ENCODE results near the gene DDA1. TPM values are rescaled to one million over a fixed set of nuclear protein-coding genes. Genes with fewer than 3 reads are reported as not detected.

Gene DDA1
- total and polyA plus RNA-seq, 9 donors: 18.6 to 42.2 (median 36.4) TPM

DNA sequence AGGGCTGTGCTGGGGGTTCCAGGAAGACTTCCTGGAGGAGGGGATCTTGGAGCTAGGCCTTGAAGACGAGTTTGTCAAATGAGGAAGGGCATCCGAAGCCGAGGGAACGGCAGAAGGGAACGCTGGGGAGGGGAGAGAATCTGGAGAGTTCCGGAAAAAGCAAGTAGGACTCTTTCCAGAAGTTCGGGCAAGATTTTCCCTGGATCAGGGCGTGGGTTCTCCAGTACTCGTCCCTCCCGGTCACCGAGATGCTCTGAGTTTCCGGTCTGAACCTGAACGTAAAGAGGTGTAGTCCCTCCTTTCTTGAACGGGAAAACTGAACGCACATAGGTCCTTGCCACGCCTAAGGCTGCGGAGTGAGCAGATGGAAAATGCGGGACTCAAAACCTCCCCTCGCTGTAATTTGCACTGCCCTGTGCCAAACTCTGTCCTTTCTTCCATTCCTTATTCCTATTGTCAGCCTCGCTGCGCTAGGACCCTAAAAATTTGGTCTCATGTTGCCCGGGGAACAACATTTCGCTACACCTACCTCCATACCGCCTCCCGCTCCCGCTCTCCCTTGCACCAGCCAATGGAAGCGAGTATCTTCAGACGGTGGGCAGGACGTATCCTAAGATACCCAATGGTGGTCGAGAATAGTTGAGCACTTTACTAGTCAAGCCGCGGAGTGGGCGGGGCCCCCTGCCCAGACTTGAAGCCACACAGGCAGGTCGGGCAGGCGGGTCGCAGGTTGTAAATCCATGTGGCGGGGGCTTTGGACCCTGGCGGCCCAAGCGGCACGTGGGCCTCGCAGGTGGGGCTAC lies 27.7 kb downstream of the DDA1 start, which contains the start of gene GTPBP3:
Gene GTPBP3, plus strand, starts transcription at position 682 of the 803 bp plus-strand sequence. Its CDS starts 59 bp downstream, at position 741.
- Histone ChIP-seq H3K4me1 (ENCODE audit: control insufficient read depth, insufficient read depth, low read length) (peaks cover 35% of the 10 kb centered on the region), H3K9me3 (replicated peaks; ENCODE audit: control insufficient read depth, low read depth, low read length) (no peaks in the 10 kb centered on the region), H3K36me3 (ENCODE audit: control insufficient read depth, insufficient read depth, low read length) (peaks cover 20% of the 10 kb centered on the region), H3K27me3 (ENCODE audit: control insufficient read depth, insufficient read depth, low read length) (no peaks in the 10 kb centered on the region), H3K27ac (ENCODE audit: low read length) (peak within 1 kb of the TSS; percentile 99), H3K4me3 (ENCODE audit: low read length) (peak within 1 kb of the TSS; percentile 73)
- DNase-seq: peak; percentile 100
- under 1% methylated on average over 38 of the region's 41 CpGs for WGBS (ENCODE audit: insufficient coverage)

- peak overlapping the region; percentile 67 for H3K27ac ChIP-seq (ENCODE audit: low read length)
- 5% methylated on average over 50 of the region's 50 CpGs for WGBS (ENCODE audit: insufficient coverage)
- H3K4me1 ChIP-seq (ENCODE audit: control insufficient read depth, insufficient read depth, low read length): peaks cover 35% of the 10 kb centered on the region
- peaks cover 16% of the 10 kb centered on the region for H3K36me3 ChIP-seq (ENCODE audit: control insufficient read depth, insufficient read depth, low read length)
- H3K9me3 ChIP-seq (replicated peaks; ENCODE audit: control insufficient read depth, low read depth, low read length): no peaks in the 10 kb centered on the region
- no peaks in the 10 kb centered on the region for H3K27me3 ChIP-seq (ENCODE audit: control insufficient read depth, insufficient read depth, low read length)
- no peak for DNase-seq
- peak overlapping the region; percentile 73 for H3K4me3 ChIP-seq (ENCODE audit: low read length)
Observed at GRCh38 chr19:17337675-17338432, 28.5 kb downstream of the DDA1 start.

- Histone ChIP-seq H3K9me3 (replicated peaks; ENCODE audit: control insufficient read depth, low read depth, low read length) (no peaks in the 10 kb centered on the region), H3K36me3 (ENCODE audit: control insufficient read depth, insufficient read depth, low read length) (peaks cover 13% of the 10 kb centered on the region), H3K27ac (ENCODE audit: low read length) (no peak overlapping the region), H3K27me3 (ENCODE audit: control insufficient read depth, insufficient read depth, low read length) (no peaks in the 10 kb centered on the region), H3K4me1 (ENCODE audit: control insufficient read depth, insufficient read depth, low read length) (peaks cover 35% of the 10 kb centered on the region), H3K4me3 (ENCODE audit: low read length) (peak overlapping the region; percentile 73)
- no peak for DNase-seq
- 79% methylated on average over 11 of the region's 30 CpGs for WGBS (ENCODE audit: insufficient coverage)
Observed at GRCh38 chr19:17338433-17339078, 29.2 kb downstream of the DDA1 start.

DNA sequence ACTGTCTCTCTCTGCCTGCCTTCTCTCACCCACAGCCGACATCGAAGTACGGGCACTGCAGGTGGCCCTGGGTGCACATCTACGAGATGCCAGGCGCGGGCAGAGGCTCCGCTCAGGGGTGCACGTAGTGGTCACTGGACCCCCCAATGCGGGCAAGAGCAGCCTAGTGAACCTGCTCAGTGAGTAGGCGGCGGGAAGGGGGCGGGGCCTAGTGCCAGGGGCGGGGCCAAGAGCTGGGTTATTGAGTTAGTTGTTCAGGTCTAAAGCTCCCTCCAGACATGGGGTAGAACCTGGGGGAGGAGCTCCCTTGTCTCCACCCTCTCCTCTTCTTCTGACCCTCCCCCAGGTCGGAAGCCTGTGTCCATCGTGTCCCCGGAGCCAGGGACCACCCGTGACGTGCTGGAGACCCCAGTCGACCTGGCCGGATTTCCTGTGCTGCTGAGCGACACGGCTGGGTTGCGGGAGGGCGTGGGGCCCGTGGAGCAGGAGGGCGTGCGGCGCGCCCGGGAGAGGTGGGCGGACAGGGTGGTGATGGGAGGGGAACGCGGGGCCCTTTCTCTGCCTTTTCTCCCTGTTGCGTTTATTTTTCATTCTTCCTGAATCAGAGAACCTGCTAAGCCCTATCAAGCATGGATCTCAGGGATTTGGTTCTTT lies 29.9 kb downstream of the DDA1 start:
- peaks cover 13% of the 10 kb centered on the region for H3K36me3 ChIP-seq (ENCODE audit: control insufficient read depth, insufficient read depth, low read length)
- H3K4me3 ChIP-seq (ENCODE audit: low read length): no peak overlapping the region
- H3K27me3 ChIP-seq (ENCODE audit: control insufficient read depth, insufficient read depth, low read length): no peaks in the 10 kb centered on the region
- no peak overlapping the region for H3K27ac ChIP-seq (ENCODE audit: low read length)
- 84% methylated on average over 16 of the region's 34 CpGs for WGBS (ENCODE audit: insufficient coverage)
- DNase-seq: no peak
- H3K4me1 ChIP-seq (ENCODE audit: control insufficient read depth, insufficient read depth, low read length): peaks cover 30% of the 10 kb centered on the region
- H3K9me3 ChIP-seq (replicated peaks; ENCODE audit: control insufficient read depth, low read depth, low read length): no peaks in the 10 kb centered on the region

DNA sequence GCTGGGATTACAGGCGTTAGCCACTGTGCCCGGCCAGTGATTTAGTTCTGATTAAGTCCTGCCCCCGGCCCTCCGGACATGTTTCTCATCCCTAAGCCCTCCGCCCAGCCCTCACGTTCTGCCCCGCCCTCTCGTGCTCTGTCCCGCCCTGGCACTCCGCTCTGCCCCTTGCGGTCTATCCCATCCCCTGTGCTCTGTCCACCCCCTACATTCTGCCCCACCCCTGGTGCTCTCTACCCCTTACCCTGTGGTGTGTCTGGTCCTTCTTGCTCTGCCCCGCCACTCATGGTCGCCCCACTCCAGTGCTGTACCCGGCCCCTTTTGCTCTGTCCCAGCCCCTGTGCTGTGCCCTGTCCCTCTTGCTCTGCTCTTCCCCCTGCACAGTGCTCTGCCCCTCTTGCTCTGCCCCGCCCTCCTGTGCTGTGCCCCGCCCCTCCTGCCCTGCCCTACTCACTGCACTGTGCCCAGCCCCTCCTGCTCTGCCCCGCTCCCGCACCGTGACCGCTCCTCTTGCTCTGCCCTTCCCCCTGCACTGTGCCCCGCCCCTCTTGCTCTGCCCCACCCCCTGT lies 31.0 kb downstream of the DDA1 start:
- Histone ChIP-seq H3K36me3 (ENCODE audit: control insufficient read depth, insufficient read depth, low read length) (peaks cover 13% of the 10 kb centered on the region), H3K4me1 (ENCODE audit: control insufficient read depth, insufficient read depth, low read length) (peaks cover 23% of the 10 kb centered on the region), H3K27me3 (ENCODE audit: control insufficient read depth, insufficient read depth, low read length) (no peaks in the 10 kb centered on the region), H3K27ac (ENCODE audit: low read length) (no peak overlapping the region), H3K9me3 (replicated peaks; ENCODE audit: control insufficient read depth, low read depth, low read length) (no peaks in the 10 kb centered on the region), H3K4me3 (ENCODE audit: low read length) (no peak overlapping the region)
- 40% methylated on average over 21 of the region's 21 CpGs for WGBS (ENCODE audit: insufficient coverage)
- DNase-seq: no peak

DNA sequence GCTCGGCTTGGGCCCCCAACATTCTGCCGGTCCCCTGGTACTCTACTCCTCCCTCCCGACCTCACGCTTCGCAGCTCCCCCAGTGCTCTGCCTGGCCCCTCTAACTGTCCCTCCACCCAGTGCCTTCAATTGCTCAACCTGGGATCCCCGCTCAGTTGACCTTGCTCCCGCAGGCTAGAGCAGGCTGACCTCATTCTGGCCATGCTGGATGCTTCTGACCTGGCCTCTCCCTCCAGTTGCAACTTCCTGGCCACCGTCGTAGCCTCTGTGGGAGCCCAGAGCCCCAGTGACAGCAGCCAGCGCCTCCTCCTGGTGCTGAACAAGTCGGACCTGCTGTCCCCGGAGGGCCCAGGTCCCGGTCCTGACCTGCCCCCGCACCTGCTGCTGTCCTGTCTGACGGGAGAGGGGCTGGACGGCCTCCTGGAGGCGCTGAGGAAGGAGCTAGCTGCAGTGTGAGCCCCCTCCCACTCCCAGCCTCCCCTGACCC lies 31.6 kb downstream of the DDA1 start:
- H3K27ac ChIP-seq (ENCODE audit: low read length): no peak overlapping the region
- no peak overlapping the region for H3K4me3 ChIP-seq (ENCODE audit: low read length)
- no peak for DNase-seq
- no peaks in the 10 kb centered on the region for H3K27me3 ChIP-seq (ENCODE audit: control insufficient read depth, insufficient read depth, low read length)
- no peaks in the 10 kb centered on the region for H3K9me3 ChIP-seq (replicated peaks; ENCODE audit: control insufficient read depth, low read depth, low read length)
- peaks cover 13% of the 10 kb centered on the region for H3K36me3 ChIP-seq (ENCODE audit: control insufficient read depth, insufficient read depth, low read length)
- H3K4me1 ChIP-seq (ENCODE audit: control insufficient read depth, insufficient read depth, low read length): peaks cover 18% of the 10 kb centered on the region
- 55% methylated on average over 15 of the region's 17 CpGs for WGBS (ENCODE audit: insufficient coverage)

DNA sequence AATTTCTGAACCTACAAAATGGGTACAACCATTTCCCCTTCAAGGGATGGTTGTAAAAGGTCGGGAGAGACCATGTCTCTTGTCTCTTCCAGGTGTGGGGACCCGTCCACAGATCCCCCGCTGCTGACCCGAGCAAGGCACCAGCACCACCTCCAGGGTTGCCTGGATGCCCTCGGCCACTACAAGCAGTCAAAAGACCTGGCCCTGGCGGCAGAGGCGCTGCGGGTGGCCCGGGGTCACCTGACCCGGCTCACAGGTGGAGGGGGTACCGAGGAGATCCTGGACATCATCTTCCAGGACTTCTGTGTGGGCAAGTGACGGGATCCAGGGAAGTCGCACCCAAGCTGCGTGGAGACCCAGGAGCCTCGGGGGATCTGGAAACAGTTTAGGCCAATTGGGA lies 32.0 kb downstream of the DDA1 start:
- Histone ChIP-seq H3K4me3 (ENCODE audit: low read length) (no peak overlapping the region), H3K9me3 (replicated peaks; ENCODE audit: control insufficient read depth, low read depth, low read length) (no peaks in the 10 kb centered on the region), H3K27ac (ENCODE audit: low read length) (no peak overlapping the region), H3K27me3 (ENCODE audit: control insufficient read depth, insufficient read depth, low read length) (no peaks in the 10 kb centered on the region), H3K4me1 (ENCODE audit: control insufficient read depth, insufficient read depth, low read length) (peaks cover 20% of the 10 kb centered on the region), H3K36me3 (ENCODE audit: control insufficient read depth, insufficient read depth, low read length) (peaks cover 13% of the 10 kb centered on the region)
- 89% methylated on average over 15 of the region's 15 CpGs for WGBS (ENCODE audit: insufficient coverage)
- DNase-seq: no peak

DNA sequence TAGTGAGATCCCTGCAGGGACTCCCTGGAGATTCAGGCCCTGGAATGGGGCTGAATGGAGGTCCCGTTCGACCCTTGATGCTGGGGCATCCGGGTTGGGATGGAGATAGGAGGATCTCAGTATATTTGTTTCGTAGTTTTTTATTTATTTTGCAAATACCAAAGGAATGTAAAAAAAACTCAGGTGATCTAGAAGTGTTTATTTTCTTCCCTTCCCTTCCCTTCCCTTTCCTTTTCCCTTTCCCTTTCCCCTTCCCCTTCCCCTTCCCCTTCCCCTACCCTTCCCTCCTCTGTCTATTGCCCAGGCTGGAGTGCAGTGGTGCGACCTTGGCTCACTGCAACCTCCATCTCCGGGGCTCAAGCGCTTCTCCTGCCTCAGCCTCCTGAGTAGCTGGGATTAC lies 32.5 kb downstream of the DDA1 start:
- no peaks in the 10 kb centered on the region for H3K9me3 ChIP-seq (replicated peaks; ENCODE audit: control insufficient read depth, low read depth, low read length)
- H3K27ac ChIP-seq (ENCODE audit: low read length): no peak overlapping the region
- H3K4me3 ChIP-seq (ENCODE audit: low read length): no peak overlapping the region
- H3K36me3 ChIP-seq (ENCODE audit: control insufficient read depth, insufficient read depth, low read length): peaks cover 13% of the 10 kb centered on the region
- H3K4me1 ChIP-seq (ENCODE audit: control insufficient read depth, insufficient read depth, low read length): peaks cover 19% of the 10 kb centered on the region
- 80% methylated on average over 3 of the region's 7 CpGs for WGBS (ENCODE audit: insufficient coverage)
- no peaks in the 10 kb centered on the region for H3K27me3 ChIP-seq (ENCODE audit: control insufficient read depth, insufficient read depth, low read length)
- no peak for DNase-seq

DNA sequence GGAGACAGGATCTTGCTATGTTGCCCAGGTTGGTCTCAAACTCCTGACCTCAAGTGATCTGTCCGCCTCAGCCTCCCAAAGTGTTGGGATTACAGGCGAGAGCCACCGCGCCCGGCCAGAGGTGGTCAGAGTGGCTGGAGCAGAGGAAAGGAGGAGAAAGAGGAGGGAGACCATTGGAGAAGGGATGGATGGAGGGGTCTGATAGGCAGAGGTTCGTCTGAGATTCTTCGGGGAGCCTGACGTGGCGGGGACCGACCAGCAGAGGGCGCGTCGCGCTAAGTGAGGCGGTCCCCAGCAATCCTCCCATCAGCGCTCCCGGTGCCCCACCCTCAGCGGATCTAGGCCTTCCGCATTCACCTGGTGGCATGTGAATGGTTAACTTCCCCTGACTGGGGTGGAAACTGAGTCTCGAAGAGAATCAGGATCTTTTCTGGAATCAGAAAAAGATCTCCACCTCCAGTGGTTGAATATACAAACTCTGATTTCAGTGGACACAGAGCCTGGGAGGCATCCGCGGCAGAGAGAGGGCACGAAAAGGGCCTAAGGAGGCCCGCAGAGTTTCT lies 36.8 kb downstream of the DDA1 start:
- Histone ChIP-seq H3K4me3 (ENCODE audit: low read length) (no peak overlapping the region), H3K27me3 (ENCODE audit: control insufficient read depth, insufficient read depth, low read length) (peaks cover 3% of the 10 kb centered on the region), H3K9me3 (replicated peaks; ENCODE audit: control insufficient read depth, low read depth, low read length) (no peaks in the 10 kb centered on the region), H3K4me1 (ENCODE audit: control insufficient read depth, insufficient read depth, low read length) (peaks cover 27% of the 10 kb centered on the region), H3K27ac (ENCODE audit: low read length) (peak overlapping the region; percentile 86), H3K36me3 (ENCODE audit: control insufficient read depth, insufficient read depth, low read length) (peaks cover 6% of the 10 kb centered on the region)
- 32% methylated on average over 12 of the region's 24 CpGs for WGBS (ENCODE audit: insufficient coverage)
- DNase-seq: peak; percentile 69

Data from muscle of leg (tissue), 11 donors.